ENCODE data around the gene AK5.

- TF ChIP-seq, protein P1, sequence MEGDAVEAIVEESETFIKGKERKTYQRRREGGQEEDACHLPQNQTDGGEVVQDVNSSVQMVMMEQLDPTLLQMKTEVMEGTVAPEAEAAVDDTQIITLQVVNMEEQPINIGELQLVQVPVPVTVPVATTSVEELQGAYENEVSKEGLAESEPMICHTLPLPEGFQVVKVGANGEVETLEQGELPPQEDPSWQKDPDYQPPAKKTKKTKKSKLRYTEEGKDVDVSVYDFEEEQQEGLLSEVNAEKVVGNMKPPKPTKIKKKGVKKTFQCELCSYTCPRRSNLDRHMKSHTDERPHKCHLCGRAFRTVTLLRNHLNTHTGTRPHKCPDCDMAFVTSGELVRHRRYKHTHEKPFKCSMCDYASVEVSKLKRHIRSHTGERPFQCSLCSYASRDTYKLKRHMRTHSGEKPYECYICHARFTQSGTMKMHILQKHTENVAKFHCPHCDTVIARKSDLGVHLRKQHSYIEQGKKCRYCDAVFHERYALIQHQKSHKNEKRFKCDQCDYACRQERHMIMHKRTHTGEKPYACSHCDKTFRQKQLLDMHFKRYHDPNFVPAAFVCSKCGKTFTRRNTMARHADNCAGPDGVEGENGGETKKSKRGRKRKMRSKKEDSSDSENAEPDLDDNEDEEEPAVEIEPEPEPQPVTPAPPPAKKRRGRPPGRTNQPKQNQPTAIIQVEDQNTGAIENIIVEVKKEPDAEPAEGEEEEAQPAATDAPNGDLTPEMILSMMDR (IDR thresholded peaks at IDR 0.05) = no peak
- TF ChIP-seq POLR2A (IDR thresholded peaks at IDR 0.05) (no peak), POLR2AphosphoS5 (IDR thresholded peaks at IDR 0.05) (no peak), EP300 (IDR thresholded peaks at IDR 0.05) (no peak)
Measured at GRCh38 chr1:77378723-77379535, 97.1 kb downstream of the AK5 start.
